LHCN-M2 (cell line): ENCODE data around the gene ZNF454. TPM values are rescaled to one million over a fixed set of nuclear protein-coding genes. Genes with fewer than 3 reads are reported as not detected.

Experiments
- DNase-seq: peaks from one replicate; pipeline ENCODE4 v3.0.0-alpha.2; 2012; ENCODE audit warnings: low read depth
- polyA plus RNA-seq: library from polyadenylated mRNA; unstranded; fragments of >200 nt; gene quantifications from one replicate; pipeline ENCODE4 v1.2.1, GENCODE V29; 2012; ENCODE audit warnings: missing spikeins
- total RNA-seq: library from RNA; depleted of rRNA; stranded (reverse); fragments of >200 nt; gene quantifications from 2 replicates; pipeline ENCODE4 v1.2.3, GENCODE V29; 2014; rRNA removed

The ZNF454 gene
- total RNA-seq = not detected in 2 replicates
- not detected for polyA plus RNA-seq

DNA sequence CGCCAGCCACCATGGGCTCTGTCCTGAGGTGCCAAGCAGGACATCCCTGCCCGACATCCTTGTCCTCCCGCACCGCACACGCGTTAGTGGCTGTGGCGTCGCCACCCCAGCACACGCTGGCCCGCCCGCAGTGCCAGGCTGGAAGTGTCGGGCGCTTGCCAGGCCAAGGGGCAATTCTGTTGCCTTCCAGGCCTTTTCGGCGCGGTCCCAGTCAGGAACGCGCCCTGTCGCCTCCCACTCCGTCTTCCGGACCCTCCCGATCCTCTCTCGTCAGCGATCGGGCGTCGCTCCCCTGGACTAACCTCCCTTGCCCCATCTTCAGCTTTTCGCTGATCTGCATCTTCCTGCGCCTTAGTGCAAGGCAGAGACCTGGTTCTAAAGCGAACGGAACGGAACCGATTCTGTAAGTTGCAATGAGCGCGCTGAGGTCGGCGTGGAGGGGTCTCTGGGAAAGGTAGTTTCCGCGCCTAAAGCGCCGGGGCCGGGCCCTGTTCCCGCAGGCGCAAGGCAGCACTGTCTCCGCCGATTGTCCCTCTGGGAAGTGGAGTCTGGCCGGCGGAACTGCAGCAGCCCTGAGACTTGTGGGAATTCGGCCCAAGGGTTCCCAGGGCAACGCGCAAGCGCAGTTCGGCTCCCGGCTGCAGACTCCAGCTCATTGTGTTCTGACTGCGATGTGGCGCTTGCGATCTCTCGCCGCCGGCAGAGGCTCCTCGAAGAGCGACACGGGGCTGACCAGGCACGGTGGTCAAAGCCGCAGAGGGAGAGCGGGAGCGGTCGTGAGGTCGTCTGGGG, at the start of gene ZNF454:
TSS of gene ZNF454 (plus strand) at position 630 of the 792 bp plus-strand sequence. CDS start 1,594 bp downstream, outside the sequence.
- no peak for DNase-seq

DNA sequence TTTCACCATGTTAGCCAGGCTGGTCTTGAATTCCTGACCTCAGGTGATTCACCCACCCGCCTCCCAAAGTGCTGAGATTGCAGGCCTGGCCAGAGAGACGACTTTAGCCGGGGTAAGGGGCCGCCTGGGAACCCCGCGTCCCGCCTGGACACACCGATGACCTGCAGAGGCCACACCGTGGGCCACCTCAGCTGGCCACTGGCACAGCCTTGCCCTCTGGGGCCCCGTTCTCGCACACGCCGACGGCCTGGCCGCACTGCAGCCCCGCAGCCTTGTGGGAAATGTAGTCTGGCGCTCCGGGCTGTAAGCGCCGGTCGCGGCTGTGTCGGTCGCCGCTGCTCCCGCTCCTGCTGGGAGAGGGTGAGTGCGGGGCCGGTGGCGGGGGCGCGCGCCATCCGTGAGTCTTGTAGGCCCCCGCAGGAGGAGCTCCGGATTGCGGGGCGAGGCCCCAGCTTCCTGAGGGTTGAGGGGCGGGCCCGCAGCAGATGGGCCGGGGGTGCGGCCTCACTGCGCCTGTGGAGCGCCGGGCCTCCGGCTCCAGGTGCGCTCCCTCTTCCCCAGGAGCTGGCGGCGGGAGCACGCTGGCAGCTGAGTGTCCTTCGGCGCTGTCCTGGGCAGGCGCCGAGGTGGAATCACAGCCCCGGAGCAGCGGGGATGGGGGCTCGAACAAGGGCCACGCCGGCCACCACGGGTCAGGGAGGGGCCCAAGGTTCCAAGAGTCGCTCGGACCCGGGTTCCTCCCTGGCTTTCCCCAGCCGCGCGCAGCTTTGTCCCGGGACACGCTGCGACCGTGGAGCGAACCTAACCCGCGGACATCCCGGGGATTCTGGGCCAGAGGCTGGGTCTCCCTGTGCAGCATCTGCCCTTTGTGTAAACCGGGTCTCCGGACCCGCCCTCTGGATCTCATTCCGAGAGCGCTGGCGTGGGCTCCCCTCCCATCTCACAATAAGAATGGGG, 45.1 kb upstream of the ZNF454 start, which contains the start of gene ZFP2:
TSS of gene ZFP2 (plus strand) at position 299 of the 957 bp plus-strand sequence. CDS start 35,401 bp downstream, outside the sequence.
- peak; percentile 36 for DNase-seq

DNA sequence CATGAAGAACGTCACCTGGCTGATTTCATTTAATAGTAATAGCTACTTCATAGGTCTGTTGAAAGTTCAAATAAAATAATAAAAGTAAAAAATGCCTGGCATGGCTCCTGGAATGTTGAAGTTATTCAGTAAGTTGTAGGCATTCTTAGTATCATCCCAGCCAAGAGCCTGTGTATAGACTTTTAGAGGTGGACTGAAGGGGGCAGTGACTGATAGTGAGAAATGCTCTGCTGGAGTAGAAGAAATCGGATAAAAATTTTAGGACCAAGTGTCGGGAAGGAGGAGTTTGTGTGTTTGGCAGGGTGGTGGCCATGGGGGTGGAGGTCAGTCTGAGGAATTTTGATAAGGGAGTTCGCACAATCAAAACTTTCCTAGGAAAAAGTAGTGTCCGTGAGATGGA, 41.7 kb upstream of the ZNF454 start:
- DNase-seq = no peak

DNA sequence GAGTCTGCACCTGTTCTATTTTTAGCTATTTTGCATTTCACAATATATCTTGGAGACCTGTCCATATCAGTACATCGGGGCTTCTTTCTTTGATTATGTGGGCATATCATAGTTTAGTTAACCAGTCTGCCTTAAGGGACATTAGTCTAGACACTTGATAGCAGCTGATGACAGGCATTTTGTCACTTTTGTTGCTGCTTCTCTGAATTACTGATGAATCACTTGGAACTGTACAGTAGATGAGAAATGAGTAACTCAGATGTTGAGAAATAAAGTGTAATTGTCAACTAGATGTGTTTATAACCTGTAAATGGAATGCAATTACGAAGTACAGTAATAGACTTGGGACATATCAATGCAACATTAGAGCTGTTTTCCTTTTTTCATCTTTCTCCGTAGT, 38.1 kb upstream of the ZNF454 start:
- peak; percentile 24 for DNase-seq

DNA sequence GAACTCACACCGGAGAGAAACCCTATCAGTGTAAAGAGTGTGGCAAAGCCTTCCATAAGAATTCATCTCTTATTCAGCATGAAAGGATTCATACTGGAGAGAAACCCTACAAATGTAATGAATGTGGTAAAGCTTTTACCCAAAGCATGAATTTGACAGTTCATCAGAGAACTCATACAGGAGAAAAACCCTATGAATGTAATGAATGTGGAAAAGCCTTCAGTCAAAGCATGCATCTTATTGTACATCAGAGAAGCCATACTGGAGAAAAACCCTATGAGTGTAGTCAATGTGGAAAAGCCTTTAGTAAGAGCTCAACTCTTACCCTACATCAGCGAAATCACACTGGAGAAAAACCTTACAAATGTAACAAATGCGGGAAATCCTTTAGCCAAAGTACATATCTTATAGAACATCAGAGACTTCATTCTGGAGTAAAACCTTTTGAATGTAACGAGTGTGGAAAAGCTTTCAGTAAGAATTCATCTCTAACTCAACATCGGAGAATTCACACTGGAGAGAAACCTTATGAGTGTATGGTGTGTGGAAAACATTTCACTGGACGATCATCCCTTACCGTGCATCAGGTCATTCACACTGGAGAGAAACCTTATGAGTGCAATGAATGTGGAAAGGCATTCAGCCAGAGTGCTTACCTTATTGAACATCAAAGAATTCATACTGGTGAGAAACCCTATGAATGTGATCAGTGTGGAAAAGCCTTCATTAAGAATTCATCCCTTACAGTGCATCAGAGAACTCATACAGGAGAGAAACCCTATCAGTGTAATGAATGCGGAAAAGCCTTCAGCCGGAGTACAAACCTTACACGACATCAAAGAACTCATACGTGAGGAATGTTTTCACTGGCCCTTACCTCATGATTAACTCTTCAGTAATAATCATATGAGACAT, 8.9 kb upstream of the ZNF454 start:
- no peak for DNase-seq

DNA sequence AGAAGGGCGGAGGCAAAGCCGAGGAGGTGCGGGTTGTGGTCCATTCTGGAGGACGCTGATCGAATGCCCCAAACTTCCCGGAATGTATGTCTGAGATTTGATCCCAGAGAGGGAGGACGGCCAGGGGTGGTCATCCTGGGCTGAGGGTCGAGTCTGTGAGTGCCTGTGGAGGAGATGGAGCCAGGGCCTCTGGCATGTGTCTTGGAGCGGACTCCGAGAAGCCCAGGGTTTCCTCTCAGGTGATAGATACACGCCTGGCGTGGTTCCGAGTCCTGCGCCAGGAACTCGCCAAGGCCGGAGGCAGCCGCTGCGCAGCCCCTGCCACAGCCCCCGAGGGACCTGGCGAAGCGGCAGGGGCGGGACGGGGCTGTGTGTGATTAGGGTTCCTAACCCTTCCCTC, 363 bp downstream of the ZNF454 start:
- no peak for DNase-seq

DNA sequence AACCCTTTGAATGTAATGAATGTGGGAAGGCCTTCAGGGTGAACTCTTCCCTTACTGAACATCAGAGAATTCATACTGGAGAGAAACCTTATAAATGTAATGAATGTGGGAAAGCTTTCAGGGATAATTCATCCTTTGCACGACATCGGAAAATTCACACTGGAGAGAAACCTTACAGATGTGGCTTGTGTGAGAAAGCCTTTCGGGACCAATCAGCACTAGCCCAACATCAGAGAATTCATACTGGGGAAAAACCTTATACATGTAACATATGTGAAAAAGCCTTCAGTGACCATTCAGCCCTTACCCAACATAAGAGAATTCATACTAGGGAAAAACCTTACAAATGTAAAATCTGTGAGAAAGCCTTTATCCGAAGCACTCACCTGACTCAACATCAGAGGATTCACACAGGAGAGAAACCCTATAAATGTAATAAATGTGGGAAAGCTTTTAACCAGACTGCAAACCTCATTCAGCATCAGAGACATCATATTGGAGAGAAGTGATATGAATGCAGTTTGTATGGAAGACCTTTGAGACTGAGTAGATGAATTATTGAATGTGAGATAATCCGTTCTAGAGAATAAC, 24.6 kb downstream of the ZNF454 start:
- DNase-seq = no peak

DNA sequence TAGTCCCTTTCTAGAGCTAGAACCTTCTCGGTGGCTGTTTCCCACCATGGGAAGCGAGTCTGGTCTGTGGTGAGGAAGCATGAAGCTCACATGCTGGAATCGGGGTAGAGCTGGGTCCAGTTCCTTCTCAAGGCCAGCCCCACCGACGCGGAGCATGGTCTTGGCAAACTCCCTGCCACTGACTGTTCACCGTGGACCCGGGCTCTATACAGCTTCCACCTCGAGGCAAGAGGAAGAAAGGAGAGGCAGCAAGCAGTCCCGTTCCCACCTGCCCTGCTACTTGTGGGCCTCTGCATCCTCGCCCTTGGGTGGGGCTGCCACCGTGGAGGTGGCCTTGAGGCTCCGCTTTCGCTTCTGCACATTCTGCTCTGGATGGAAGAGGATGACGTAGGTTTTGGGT, 40.4 kb downstream of the ZNF454 start:
- DNase-seq = no peak

DNA sequence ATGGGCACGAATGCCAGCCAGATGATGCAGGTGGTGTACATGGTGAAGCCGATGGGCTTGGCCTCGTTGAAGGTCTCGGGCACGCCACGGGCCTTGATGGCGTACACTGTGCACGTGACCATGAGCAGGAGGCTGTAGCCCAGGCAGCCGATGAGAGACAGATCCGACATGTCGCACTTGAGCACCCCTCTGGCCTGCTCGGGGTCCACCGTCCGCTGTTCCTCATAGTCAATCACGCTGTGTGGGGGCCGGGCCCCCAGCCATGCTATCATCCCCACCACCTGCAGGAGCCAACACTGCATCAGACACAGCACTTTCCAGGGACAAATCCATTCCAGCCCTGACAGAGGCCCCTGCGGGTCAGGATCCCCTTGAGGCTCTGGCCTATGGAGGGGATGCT, 41.9 kb downstream of the ZNF454 start:
- no peak for DNase-seq

DNA sequence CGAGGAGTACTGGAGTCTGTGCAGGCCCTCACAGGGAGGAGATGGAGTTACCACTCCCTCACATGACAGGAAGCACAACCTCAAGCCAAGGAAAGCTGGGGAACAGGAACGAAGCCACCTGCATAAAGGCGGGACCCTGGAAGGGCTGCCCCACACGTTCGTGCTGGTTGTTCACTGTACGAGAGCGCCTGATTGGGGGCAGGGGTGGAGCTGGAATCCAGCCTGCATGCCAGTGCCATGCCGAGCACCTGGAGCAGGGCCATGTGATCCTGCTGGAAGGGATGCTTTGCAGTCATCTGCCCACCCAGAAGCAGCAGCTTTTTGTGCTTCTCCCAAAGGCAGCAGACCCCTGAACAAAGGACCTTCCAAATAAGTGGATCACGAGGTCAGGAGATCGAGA, 42.7 kb downstream of the ZNF454 start:
- no peak for DNase-seq

DNA sequence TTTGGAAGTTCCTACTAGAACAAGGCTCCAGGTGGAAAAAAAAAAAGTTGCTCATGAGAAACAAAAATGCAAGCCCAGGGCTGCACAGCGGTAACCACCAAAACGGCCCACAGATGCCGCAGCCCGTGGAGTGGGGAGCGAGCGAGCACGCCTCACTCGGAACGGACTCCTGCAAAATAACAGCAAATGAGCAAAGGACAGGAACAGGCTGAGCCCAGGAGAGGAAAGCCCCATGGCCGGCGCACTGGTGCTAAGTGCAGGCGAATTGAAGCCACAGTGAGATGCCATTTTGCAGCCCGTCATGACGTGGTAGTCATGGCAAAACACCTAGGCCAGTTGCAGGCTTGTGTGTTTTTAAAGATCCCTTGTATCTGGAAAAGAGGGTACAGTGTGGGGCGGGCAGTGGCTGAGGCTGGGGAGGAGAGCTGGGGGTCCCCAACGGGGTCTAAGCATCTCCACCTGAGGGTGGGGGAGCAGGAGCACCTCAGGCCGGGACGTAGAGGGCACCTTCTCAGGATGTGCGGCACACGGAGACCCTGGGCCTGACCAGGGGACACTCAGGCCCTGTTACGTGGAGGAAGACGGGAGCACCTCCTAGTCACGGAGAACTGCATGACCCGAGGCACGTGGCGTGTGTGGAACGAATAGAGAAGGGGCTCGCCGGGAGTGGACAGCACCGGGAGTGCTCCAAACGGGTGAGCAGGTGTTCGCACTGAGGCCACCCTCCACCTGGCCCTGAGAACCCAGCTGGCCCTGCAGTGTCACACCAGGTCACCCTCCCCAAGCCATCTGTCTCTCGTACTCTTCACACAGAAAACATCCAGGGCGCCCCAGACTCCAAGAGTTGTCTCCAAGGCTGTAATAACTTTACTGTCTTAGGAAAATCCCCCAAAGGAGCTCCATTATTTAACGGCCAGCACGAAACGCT, 43.4 kb downstream of the ZNF454 start:
- DNase-seq = no peak

DNA sequence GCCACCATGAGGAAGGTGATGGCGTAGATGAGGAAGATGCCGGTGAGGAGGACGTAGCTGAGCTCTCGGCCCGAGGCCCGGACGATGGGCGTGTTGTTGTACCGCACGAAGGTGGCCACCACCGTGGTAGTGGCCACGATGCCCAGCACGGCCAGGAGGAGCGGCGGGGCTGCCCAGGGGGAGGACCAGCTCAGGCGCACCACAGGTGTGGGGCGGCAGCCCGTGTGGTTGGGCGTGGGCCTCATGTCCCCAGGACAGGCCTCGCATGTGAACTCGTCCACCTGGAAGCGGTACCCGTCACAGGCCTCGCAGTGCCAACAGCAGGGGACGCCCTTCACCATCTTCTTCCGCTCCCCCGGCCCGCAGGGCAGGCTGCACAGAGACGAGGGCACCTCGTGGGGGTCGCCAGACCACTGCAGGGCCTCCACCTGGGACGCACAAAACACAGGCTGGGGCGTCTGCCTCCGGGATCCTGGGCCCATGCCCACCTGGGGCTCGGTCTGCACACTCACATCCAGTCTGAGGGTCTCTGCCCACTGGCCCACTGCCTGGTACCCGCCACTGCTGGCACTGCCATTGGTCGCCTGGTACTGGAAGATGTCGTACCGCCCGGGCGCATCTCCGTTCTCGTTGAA, 45.4 kb downstream of the ZNF454 start:
- DNase-seq = no peak

DNA sequence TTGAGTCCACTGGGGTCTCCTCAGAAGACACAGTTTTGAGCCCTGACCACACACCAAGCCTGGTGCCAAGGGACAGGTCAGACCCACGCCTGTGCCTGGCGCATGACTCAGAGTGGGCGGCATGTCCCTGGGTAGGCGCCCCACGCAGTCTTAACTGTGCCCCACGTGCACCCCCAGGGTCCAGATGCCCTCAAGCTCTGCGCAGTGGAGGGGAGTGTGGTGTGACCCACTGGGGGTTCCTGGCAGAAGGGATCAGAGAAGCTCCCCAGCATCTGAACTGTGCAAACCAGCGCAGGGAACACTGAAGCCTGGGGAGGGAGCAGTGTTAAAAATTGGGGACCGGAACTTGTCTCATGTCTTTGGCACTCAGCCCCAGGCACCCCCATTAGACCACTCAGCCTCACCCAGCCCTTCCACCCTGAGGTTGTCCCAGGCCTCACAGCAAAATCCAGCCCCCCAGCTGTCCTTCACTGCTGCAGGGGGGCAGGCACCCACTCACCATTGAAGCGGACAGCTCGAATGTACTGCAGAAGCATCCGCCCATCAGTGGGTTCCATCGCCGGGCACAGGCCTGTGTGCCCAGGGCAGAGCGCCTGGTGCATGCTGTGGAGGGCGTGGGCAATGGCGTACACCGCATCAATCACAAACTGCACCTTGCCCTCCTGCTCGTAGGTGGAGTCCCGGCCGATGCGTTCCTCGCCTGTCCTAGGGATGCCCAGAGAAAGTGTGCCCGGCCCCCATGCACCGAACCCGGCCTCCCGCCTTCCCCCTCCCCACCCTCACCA, 47.6 kb downstream of the ZNF454 start:
- no peak for DNase-seq

DNA sequence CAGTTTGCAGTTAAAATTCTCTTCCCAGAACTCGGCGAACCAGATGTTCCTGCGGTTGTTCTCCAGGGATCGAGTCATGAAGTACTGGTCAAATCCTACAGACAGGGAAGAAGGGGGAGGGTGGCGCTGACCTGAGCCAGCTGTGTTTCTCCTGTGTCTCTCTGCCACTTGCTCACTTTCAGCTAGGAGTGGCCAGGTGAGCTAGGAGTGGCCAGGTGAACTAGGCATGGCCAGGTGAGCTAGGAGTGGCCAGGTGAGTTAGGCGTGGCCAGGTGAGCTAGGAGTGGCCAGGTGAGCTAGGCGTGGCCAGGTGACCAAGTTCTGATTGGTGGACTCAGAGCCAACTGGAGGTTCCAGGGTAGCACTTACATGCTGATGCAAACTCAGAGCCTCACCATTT, 48.3 kb downstream of the ZNF454 start:
- DNase-seq = no peak

DNA sequence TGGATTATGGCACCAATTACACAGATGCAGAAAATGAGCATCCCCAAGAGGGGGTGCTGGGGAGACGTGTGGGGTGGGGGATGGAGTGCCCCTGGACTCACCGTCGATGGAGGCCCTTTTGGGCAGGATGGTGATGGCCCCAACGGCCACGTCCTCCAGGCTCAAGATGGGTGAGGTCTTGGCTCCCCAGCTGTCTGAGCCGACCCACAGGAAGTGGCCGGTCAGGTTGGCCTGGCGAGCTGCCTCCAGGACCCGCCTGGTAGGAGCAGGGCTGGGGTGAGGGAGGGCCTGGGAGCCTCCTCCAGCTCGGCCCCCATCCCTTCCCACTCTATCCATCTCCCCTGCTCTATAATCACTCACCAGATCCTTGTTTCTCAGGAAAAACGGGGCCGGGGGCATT, 49.5 kb downstream of the ZNF454 start:
- DNase-seq = no peak

DNA sequence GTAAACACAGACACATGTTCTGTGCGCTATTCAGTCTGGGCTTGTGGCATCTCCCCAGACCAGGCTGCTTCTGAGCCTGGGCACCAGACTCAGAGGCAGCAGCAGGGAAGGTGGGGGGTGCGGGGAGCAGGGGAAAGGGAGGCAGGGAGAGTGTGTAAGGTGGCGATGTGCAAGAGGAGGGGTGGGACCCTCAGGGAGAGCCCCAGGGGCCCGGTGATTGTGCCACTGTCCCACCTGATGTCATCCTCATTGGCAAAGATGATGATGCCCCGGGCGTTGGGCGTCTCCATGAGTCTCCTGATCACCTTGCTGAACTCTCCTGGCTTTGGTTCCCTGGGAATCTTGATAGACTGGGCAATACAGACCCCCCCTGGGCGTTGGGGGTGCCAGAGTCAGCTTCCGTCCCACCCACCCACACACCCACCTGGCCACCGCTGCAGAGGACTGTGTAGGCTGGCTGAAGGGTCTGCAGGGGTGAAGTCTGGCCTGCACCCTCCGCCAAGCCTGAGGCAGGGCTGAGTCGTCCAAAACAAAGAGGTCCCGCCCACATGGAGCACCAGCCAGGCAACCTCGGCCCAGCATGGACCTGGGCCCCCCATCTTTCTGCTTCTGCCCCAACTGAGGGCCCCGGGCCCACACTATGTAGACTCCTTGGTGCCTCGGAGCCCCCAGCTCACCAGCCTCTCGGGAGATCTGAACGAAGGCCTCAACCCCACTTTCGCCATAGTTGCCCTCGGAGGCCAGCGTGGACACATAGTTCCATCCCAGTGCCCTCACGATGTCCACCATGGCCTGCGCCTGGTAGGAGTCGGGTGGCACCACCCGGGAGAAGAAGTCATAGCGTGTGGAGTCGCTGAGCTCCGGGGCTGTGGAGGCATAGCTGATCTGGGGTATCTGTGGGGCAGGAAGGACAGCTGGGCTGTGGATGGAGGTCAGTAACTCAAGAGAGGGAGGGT, 50.5 kb downstream of the ZNF454 start:
- no peak for DNase-seq

DNA sequence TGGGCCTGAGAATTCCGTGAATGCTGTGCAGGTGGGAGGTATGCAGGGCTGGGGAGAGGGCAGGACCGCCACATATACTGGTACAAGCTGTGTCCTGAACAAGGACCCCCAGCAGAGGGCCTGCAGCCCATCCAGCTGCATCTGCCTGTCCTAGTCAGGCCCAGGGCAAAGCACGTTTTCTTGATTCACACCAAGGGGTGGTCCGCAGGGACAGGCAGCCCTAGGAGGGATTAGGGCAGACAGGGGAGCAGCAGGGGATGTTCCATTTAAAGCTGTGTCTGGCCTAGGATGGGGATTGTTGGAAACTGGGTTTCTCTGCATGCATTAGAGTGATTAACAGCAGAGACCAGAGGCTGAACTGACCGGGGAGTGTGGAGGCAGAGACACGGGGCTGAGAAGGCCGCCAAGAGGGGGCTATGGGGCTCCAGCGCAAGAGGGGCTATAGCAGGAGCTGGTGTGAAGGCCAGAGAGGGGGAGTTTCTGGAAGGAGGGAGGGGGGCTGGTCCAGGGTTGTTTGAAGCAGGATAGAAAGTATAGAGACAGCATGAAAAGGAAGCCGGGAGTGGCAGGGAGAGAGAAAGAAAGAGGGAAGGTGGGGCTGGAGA, 51.4 kb downstream of the ZNF454 start:
- DNase-seq = no peak
